T-helper 2 cell treated with Interferon-gamma antibody and Interleukin-4, amounts not matched to agents 5 μg/mL and 100 μg/mL, for 36 hours (primary cell): ENCODE measurements around the gene PIGA.
"Not testable (repeated sequence)": the region's sequence is repeated elsewhere in the genome, so short reads cannot be mapped to it uniquely, and the experiment has no call there.

Experiments used
- DNase-seq: peaks from one replicate; pipeline ENCODE4 v3.0.0; 2021; ENCODE audit warnings: low spot score
- H3K27ac Mint-ChIP-seq: one replicate; pipeline ENCODE4 v1.8.0; 2021; ENCODE audit warnings: mild to moderate bottlenecking, mixed read lengths
- H3K27me3 Mint-ChIP-seq: one replicate; pipeline ENCODE4 v1.8.0; 2021; ENCODE audit warnings: low read depth, mixed read lengths
- H3K36me3 Mint-ChIP-seq: one replicate; pipeline ENCODE4 v1.8.0; 2021; ENCODE audit warnings: low read depth, mixed read lengths
- H3K4me1 Mint-ChIP-seq: one replicate; pipeline ENCODE4 v1.8.0; 2021; ENCODE audit warnings: low read depth, mixed read lengths
- H3K4me3 Mint-ChIP-seq: one replicate; pipeline ENCODE4 v1.8.0; 2022; ENCODE audit warnings: mild to moderate bottlenecking, moderate library complexity, mixed read lengths
- H3K9me3 Mint-ChIP-seq: one replicate; pipeline ENCODE4 v1.8.0; 2021; ENCODE audit warnings: mixed read lengths

Gene PIGA

DNA sequence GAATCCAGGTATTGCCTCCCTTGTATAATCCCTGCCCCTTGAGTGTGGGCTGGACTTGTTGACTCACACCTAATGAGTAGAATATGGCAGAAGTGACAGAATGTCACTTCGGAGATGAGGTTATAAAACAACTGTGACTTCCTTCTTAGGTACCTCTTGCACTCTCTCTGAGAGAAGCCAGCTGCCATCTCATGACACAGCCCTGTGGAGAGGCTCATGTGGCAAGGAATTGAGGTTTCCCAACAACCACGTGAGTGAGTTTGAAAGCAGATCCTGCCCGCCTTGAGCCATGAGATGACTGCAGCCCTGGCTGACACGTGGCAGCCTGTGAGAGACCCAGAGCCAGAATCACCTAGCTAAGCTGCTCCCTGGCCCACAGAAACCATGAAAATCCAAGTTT is 33.4 kb downstream of the PIGA start:
- Mint-ChIP-seq H3K27ac (no peak overlapping the region), H3K4me1 (no peaks in the 10 kb centered on the region), H3K9me3 (no peaks in the 10 kb centered on the region), H3K36me3 (no peaks in the 10 kb centered on the region), H3K4me3 (no peak overlapping the region), H3K27me3 (no peaks in the 10 kb centered on the region)
- DNase-seq: peak; percentile 27

DNA sequence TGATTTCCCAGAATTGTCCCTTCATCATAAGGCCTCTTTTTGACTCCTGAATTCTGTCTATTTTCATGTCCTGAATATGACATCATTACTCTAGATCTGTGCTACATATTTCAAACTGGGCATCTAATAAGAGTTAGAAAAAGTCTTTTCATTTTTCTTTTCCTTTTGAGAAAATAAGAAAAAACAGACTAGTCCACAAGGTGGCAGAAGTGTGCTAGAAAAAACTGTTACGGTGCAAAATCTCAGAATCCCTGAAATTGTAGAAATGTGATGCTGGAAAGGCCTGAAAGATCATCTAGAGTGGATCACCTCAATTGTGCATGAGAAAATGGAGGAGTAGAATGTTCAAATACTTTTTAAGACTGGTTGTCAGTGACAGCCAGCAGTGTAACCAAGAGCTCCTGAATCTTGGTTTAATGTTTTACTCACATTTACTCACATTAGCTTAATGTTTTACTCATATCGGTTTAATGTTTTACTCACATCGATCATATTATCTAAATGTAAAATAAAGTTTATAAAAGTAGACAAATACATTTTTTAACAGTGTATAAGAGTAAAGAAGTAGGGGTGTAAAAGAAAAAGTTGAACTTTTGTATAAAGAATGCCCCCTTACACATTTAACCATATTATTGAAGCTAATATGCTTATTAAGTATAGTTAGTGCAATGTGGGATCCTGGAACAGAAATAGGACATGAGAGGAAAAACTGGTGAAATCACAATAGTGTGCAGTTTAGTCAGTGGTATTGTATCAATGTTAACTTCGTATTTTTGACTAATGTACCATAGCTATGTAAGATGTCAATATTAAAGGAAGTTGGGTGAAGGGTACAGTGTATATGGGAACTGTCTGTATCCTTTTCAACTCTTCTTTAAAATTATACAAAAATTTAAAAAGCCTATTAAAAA is 35.1 kb downstream of the PIGA start:
- no peaks in the 10 kb centered on the region for H3K9me3 Mint-ChIP-seq
- DNase-seq: no peak
- no peaks in the 10 kb centered on the region for H3K4me1 Mint-ChIP-seq
- H3K36me3 Mint-ChIP-seq: no peaks in the 10 kb centered on the region
- no peaks in the 10 kb centered on the region for H3K27me3 Mint-ChIP-seq
- no peak overlapping the region for H3K4me3 Mint-ChIP-seq
- H3K27ac Mint-ChIP-seq: no peak overlapping the region

GRCh38 chrX:15298780-15299179 is 36.5 kb downstream of the PIGA start:
- H3K27me3 Mint-ChIP-seq: no peaks in the 10 kb centered on the region
- no peak overlapping the region for H3K27ac Mint-ChIP-seq

DNA sequence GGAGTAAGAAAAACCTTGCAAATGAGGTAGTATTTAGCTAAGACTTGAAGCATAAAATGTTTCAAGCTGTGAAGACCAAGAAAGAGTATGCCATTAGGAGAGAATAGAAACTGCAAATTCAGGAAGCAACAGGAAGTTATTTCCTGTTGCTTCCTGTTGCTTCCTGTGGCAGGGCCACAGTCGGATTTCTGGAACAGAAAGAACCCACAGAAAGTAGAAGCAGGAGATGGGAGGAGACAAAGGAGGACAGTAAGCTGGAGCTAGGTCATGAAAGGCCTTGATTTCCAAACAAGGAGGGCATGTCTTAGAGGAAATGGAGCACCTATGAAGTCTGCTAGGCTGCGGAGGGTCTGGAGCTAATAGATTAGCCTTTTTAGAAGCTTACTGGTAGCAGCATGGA is 37.1 kb downstream of the PIGA start:
- DNase-seq: no peak
- H3K4me3 Mint-ChIP-seq: no peak overlapping the region
- H3K9me3 Mint-ChIP-seq: no peaks in the 10 kb centered on the region
- no peaks in the 10 kb centered on the region for H3K36me3 Mint-ChIP-seq
- no peak overlapping the region for H3K27ac Mint-ChIP-seq
- H3K4me1 Mint-ChIP-seq: no peaks in the 10 kb centered on the region
- no peaks in the 10 kb centered on the region for H3K27me3 Mint-ChIP-seq

More at GRCh38 chrX:15298780-15299179, 36.5 kb downstream of the PIGA start:
- no peak for DNase-seq
- Mint-ChIP-seq H3K9me3 (no peaks in the 10 kb centered on the region), H3K36me3 (no peaks in the 10 kb centered on the region), H3K4me3 (no peak overlapping the region), H3K4me1 (no peaks in the 10 kb centered on the region)

- no peak for DNase-seq
- Mint-ChIP-seq H3K4me3 (no peak overlapping the region), H3K27me3 (no peaks in the 10 kb centered on the region), H3K27ac (no peak overlapping the region), H3K4me1 (no peaks in the 10 kb centered on the region), H3K9me3 (no peaks in the 10 kb centered on the region), H3K36me3 (no peaks in the 10 kb centered on the region)
Measured at GRCh38 chrX:15293451-15293850, 41.9 kb downstream of the PIGA start.

DNA sequence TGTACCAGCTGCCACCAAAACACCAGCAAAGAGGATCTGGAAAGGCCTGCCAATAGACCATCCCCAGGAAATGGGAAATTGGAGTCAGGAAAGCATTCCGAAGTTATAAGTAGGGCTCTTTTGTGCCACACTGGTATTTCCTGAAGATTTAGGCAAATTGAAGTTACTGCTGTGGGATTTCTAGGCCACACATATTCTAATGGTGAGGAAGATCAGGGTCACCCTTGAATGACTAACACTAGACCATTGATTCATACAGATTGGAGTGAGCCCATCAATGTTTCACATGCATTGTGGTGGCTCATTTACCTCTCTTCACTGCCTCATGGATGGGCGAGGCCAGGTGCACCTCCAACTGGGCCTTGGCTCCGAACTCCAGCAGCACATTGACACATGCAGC is 42.5 kb downstream of the PIGA start:
- no peak overlapping the region for H3K4me3 Mint-ChIP-seq
- no peaks in the 10 kb centered on the region for H3K36me3 Mint-ChIP-seq
- no peak for DNase-seq

DNA sequence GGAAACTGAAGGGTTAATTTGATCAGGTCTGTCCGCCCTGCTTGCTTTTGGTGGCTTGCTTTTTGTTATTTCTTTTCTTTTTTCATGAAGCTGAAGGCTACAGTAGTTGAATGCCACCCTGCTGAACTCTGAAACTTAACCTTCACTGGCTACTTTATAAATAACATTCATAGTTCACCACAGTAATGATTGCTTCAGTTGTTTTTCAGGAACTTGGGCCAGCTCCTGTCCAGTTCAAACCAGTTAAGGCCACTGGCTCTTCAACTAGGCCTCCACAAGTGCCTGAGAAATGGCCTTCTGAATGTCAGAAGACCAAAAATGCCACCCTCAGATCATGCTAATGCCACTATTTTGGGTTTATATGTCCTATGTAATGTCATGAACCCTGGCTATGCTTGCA is 57.7 kb downstream of the PIGA start:
- Mint-ChIP-seq H3K27ac (no peak overlapping the region), H3K27me3 (peaks cover 4% of the 10 kb centered on the region), H3K9me3 (no peaks in the 10 kb centered on the region)

More for the DNA sequence above, 42.5 kb downstream of the PIGA start:
- Mint-ChIP-seq H3K27me3 (no peaks in the 10 kb centered on the region), H3K4me1 (no peaks in the 10 kb centered on the region), H3K27ac (no peak overlapping the region), H3K9me3 (no peaks in the 10 kb centered on the region)

GRCh38 chrX:15274946-15275345 is 60.4 kb downstream of the PIGA start:
- Mint-ChIP-seq H3K9me3 (no peaks in the 10 kb centered on the region), H3K4me1 (no peaks in the 10 kb centered on the region), H3K27ac (no peak overlapping the region), H3K27me3 (no peaks in the 10 kb centered on the region), H3K36me3 (no peaks in the 10 kb centered on the region), H3K4me3 (no peak overlapping the region)
- DNase-seq: no peak

More for the DNA sequence above, 57.7 kb downstream of the PIGA start:
- Mint-ChIP-seq H3K36me3 (no peaks in the 10 kb centered on the region), H3K4me1 (no peaks in the 10 kb centered on the region), H3K4me3 (no peak overlapping the region)
- no peak for DNase-seq

- not testable (repeated sequence) for H3K27ac Mint-ChIP-seq, H3K4me1 Mint-ChIP-seq, H3K4me3 Mint-ChIP-seq, DNase-seq, H3K9me3 Mint-ChIP-seq, H3K27me3 Mint-ChIP-seq, H3K36me3 Mint-ChIP-seq
Measured at GRCh38 chrX:15273275-15273674, 62.0 kb downstream of the PIGA start.

DNA sequence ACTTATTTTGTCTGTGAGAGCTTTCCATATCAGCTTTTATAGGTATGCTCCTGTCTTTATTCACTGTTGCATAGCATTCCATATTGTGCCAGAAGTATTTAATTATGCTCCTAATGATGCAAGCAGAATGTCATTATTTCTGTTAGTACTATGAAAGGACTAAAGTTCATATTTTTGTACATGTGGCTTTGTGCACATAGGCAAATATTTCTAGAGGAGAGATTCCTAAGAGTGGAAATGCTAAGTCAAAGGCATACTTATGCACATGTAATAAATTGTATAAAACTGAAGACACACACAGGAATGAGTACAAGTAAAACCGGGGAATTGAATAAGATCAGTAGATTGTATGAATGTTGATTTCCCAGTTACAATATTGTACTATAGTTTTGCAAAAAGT is 63.6 kb downstream of the PIGA start:
- Mint-ChIP-seq H3K27ac (no peak overlapping the region), H3K36me3 (no peaks in the 10 kb centered on the region), H3K27me3 (no peaks in the 10 kb centered on the region), H3K4me3 (no peak overlapping the region), H3K9me3 (no peaks in the 10 kb centered on the region), H3K4me1 (peaks cover 4% of the 10 kb centered on the region)
- no peak for DNase-seq

DNA sequence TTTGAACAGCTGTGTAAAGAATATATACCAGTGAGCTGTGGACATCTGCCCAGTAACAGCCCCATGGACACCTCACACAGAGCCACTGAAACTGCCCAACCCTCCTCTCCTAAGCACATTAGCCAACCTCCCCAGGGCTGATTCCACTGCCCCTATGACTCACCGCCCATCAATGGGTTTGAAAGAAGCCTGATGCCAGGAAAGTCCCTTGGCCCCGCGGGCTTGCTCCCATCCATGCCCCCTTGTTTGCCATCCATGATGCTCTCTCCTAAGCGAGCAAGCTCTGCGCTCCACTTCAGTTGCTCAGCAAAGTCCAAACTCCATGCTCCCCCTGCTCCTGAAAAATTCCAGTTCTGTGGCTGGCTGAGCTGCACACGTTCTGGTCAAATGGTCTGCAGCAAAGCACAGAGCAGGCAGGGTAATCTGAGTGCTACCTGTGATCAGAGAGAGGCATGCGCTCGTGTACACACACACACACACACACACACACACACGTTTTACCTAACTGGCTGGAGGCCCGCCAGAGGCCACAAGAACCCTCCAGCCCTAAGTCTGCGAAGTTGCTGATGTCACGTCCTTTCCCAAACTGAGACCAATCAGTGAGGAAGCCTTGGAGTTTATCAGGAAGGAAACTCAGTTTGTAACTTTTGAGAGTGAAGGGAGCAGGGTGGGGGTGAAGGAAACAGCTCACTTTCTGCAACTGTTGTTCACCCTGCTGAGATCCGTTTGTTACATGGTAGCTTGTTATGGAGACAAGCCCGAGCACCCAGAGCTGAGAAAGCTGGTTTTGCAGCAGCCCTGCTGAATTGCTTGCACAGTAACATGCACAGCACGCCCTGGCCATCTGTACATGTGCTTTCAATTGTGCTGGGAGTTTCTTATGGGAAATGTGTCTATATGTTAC is 65.5 kb downstream of the PIGA start, which contains the start of gene ASB9:
Gene ASB9 (minus strand): TSS at position 466 of the 904 bp plus-strand sequence. CDS start 209 bp downstream, at position 257.
- H3K36me3 Mint-ChIP-seq: no peaks in the 10 kb centered on the region
- H3K4me3 Mint-ChIP-seq: peak within 1 kb of the TSS; percentile 56
- no peak within 1 kb of the TSS for H3K27ac Mint-ChIP-seq
- no peak for DNase-seq
- peaks cover 4% of the 10 kb centered on the region for H3K4me1 Mint-ChIP-seq
- H3K9me3 Mint-ChIP-seq: no peaks in the 10 kb centered on the region
- no peaks in the 10 kb centered on the region for H3K27me3 Mint-ChIP-seq
